Karpas-422 (cell line): Measurements from ENCODE around the gene SYCE1. TPM values are rescaled to one million over a fixed set of nuclear protein-coding genes. Genes with fewer than 3 reads are reported as not detected.
"Not testable (repeated sequence)": the region's sequence is repeated elsewhere in the genome, so short reads cannot be mapped to it uniquely, and the experiment has no call there.

Experiments used
- DNase-seq: peaks from one replicate; pipeline ENCODE4 v3.0.0-alpha.2; 2015
- H2AFZ ChIP-seq: fragments of 200-600 bp; sonication (generic); 2 replicates; pipeline ENCODE4 v1.6.1; 2014; ENCODE audit warnings: antibody characterized with exemption, low read length, mixed read lengths
- H3K27ac ChIP-seq: fragments of 200-600 bp; sonication (generic); 2 replicates; pipeline ENCODE4 v1.5.1; 2014; ENCODE audit warnings: mild to moderate bottlenecking, low read length, moderate library complexity
- H3K27me3 ChIP-seq: fragments of 200-600 bp; sonication (generic); 2 replicates; pipeline ENCODE4 v1.6.1; 2014; ENCODE audit warnings: low read length, mixed read lengths
- H3K36me3 ChIP-seq: fragments of 200-600 bp; sonication (generic); 2 replicates; pipeline ENCODE4 v1.6.1; 2014; ENCODE audit warnings: low read length, mixed read lengths; ENCODE audit not compliant: insufficient read depth
- H3K4me1 ChIP-seq: fragments of 200-600 bp; sonication (generic); 2 replicates; pipeline ENCODE4 v1.6.1; 2014; ENCODE audit warnings: mild to moderate bottlenecking, low read length, mixed read lengths
- H3K4me2 ChIP-seq: fragments of 200-600 bp; sonication (generic); 2 replicates; pipeline ENCODE4 v1.6.1; 2014; ENCODE audit warnings: low read length, low read depth, mild to moderate bottlenecking; ENCODE audit not compliant: poor library complexity, severe bottlenecking
- H3K4me3 ChIP-seq: fragments of 200-600 bp; sonication (generic); 2 replicates; pipeline ENCODE4 v1.5.1; 2014; ENCODE audit warnings: mild to moderate bottlenecking, antibody characterized with exemption, low read length, mixed read lengths
- H3K79me2 ChIP-seq: fragments of 200-600 bp; sonication (generic); 2 replicates; pipeline ENCODE4 v1.6.1; 2014; ENCODE audit warnings: mild to moderate bottlenecking, low read length, mixed read lengths
- H3K9ac ChIP-seq: fragments of 200-600 bp; sonication (generic); 2 replicates; pipeline ENCODE4 v1.6.0; 2014; ENCODE audit warnings: low read length
- H3K9me2 ChIP-seq: fragments of 200-600 bp; sonication (generic), shearing (Covaris generic); replicated peaks from 2 replicates; pipeline ENCODE4 v1.6.0; 2014; ENCODE audit warnings: mild to moderate bottlenecking, low read length, moderate library complexity; ENCODE audit not compliant: insufficient read depth
- H3K9me3 ChIP-seq: fragments of 300-700, 200-600 bp; sonication (generic); 2 replicates; pipeline ENCODE4 v1.6.1; 2014; ENCODE audit warnings: low read length, mixed read lengths
- H4K20me1 ChIP-seq: fragments of 200-600 bp; sonication (generic); 2 replicates; pipeline ENCODE4 v1.6.1; 2014; ENCODE audit warnings: mild to moderate bottlenecking, antibody characterized with exemption, low read length, low read depth; ENCODE audit not compliant: insufficient read depth
- total RNA-seq: library from RNA; depleted of rRNA; stranded (reverse); fragments of >200 nt; shearing (Covaris generic); gene quantifications from 2 replicates; pipeline ENCODE4 v1.2.3, GENCODE V29; 2014; ENCODE audit warnings: low replicate concordance

Gene SYCE1
- total RNA-seq, 1 experiment from 2014 or later: not detected

DNA sequence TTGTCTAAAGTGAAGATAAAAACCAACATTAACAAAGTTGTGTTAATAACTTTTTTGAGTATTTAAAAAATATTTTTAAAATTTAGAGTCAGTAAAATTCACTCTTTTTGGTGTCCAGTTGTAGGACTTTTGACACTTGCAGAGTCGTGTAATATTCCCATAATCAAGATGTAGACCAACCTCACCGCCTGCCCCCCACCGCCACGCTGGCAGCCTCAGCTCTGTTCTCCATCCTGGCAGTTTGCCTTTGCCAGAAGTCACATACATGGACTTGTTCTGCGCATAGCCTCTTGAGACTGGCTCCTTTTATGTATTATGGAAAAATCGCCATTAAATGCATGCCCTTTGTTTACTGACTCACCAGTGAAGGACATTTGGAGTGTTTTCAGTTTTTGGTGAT lies 27.3 kb upstream of the SYCE1 start:
- Histone ChIP-seq H3K9me2 (no peaks in the 10 kb centered on the region), H4K20me1 (no peaks in the 10 kb centered on the region)

DNA sequence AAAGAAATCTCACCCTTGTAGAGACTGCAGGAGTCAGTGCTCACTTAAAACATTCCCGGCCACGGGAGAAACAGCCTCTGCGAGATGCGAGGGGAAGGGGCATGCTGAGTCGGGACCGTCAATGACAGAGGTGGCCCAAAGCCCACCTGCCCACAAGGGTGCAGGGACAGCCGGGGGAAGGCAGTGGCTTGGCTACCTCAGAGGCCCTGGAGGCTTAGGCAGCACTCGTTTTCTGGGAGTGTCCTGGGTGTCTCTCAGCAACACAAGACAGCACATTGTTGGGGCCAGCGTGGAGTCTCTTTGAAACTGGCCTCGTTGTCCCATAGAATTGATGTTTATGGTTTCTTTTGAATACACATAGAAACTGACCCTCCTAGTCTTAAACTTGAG lies 25.6 kb upstream of the SYCE1 start:
- no peak overlapping the region for H2AFZ ChIP-seq
- no peak overlapping the region for H3K27ac ChIP-seq
- no peaks in the 10 kb centered on the region for H3K9me3 ChIP-seq
- H3K9ac ChIP-seq: no peak overlapping the region
- no peak overlapping the region for H3K4me2 ChIP-seq
- H3K4me1 ChIP-seq: no peaks in the 10 kb centered on the region
- no peaks in the 10 kb centered on the region for H4K20me1 ChIP-seq
- no peak for DNase-seq
- no peaks in the 10 kb centered on the region for H3K79me2 ChIP-seq
- H3K9me2 ChIP-seq: no peaks in the 10 kb centered on the region
- no peaks in the 10 kb centered on the region for H3K36me3 ChIP-seq
- H3K4me3 ChIP-seq: no peak overlapping the region
- no peaks in the 10 kb centered on the region for H3K27me3 ChIP-seq

More for the DNA sequence above, 27.3 kb upstream of the SYCE1 start:
- no peak overlapping the region for H3K27ac ChIP-seq
- H3K9ac ChIP-seq: no peak overlapping the region
- H2AFZ ChIP-seq: no peak overlapping the region
- no peaks in the 10 kb centered on the region for H3K79me2 ChIP-seq
- no peaks in the 10 kb centered on the region for H3K9me3 ChIP-seq
- no peak for DNase-seq
- no peaks in the 10 kb centered on the region for H3K36me3 ChIP-seq
- H3K27me3 ChIP-seq: no peaks in the 10 kb centered on the region
- H3K4me2 ChIP-seq: no peak overlapping the region
- H3K4me3 ChIP-seq: no peak overlapping the region
- H3K4me1 ChIP-seq: no peaks in the 10 kb centered on the region

DNA sequence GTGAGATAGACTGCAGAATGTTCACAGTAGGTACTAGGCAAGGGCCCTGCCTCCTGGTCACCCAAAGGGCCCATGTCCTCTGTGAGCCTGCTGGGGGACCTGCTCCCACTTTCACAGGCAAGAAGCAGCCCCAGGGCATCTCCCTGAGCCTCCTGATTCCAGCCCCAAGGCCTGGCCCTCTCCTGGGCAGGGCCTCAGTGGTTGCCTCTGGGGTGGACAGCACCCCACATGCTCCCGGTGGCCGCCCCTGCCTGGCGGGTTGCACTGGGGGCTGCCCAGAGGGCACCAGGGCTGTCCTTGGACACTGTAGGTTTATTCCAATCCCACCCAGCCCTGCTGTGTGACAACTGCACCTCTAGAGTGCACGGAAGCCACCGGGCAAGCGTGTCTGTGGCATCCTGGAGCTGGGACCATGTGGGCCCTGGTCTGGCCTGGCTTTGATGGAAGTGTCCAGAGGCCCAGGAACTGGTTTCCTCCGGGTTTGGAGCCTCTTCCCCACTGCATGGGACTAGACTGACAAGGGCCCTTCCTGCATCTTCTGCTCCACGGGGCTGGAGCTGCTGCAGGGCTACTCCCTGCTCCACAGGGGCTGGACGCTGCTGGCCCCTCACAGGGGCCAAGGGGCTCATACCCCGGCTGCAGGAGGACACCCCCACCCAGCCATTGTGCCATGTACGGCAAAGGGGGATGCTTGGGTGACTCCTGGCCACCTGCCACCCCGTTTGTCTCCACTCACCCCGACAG lies 25.0 kb upstream of the SYCE1 start:
- no peaks in the 10 kb centered on the region for H4K20me1 ChIP-seq

DNA sequence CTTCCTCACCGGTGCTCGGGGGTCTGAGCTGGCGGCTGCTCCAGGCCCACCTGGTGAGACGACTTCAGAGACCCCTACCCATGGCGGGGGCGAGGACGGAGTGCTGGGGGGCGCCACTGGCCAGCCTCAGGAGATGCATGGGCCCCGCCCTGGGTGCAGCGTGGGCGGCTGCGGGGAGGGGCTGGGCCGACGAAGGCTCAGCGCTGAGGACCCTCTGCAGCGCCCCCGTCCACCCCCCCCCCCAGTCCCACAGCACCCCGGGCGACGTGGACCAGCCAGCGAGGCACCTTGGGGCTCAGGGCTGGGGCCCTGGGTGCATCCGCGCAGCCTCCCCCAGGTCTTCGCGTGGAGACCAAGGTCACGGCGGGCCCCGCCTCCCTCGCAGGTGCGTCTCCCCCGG lies 11.7 kb upstream of the SYCE1 start:
- H4K20me1 ChIP-seq, H3K9me3 ChIP-seq, H3K79me2 ChIP-seq, H3K4me3 ChIP-seq, H3K27me3 ChIP-seq, H3K4me1 ChIP-seq, H3K4me2 ChIP-seq, H3K36me3 ChIP-seq, H3K9me2 ChIP-seq, H2AFZ ChIP-seq, DNase-seq, H3K9ac ChIP-seq, H3K27ac ChIP-seq: not testable (repeated sequence)

More for the DNA sequence above, 25.0 kb upstream of the SYCE1 start:
- no peak overlapping the region for H3K27ac ChIP-seq
- H3K4me3 ChIP-seq: no peak overlapping the region
- no peak overlapping the region for H3K4me2 ChIP-seq
- no peaks in the 10 kb centered on the region for H3K27me3 ChIP-seq
- no peaks in the 10 kb centered on the region for H3K36me3 ChIP-seq
- no peaks in the 10 kb centered on the region for H3K79me2 ChIP-seq
- no peaks in the 10 kb centered on the region for H3K4me1 ChIP-seq
- no peaks in the 10 kb centered on the region for H3K9me2 ChIP-seq
- no peak for DNase-seq
- no peak overlapping the region for H3K9ac ChIP-seq
- H2AFZ ChIP-seq: no peak overlapping the region
- no peaks in the 10 kb centered on the region for H3K9me3 ChIP-seq

DNA sequence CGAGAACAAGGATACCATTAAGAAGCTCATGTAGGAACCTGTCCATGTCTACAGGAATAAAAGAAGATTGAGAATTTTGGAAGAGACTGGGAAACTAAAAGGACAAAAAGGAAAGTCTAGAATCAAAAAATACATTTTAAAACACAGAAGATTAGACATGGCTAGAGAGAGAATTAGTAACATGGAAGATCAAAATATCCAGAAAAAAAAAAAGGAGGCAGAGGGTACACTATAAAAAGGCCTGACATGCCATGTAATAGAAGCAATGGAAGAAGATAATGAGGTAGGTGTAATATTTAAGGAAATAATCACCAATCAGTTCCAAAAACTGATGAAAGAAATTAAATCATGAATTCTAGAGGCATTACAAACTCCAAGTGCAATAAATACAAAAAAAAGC lies 8.1 kb upstream of the SYCE1 start:
- not testable (repeated sequence) for H4K20me1 ChIP-seq, H3K9me3 ChIP-seq, H3K9me2 ChIP-seq, H3K27me3 ChIP-seq, H3K4me3 ChIP-seq, H3K36me3 ChIP-seq, H3K4me1 ChIP-seq, H3K9ac ChIP-seq, H3K79me2 ChIP-seq, H2AFZ ChIP-seq, H3K4me2 ChIP-seq, H3K27ac ChIP-seq
- peak; percentile 44 for DNase-seq

DNA sequence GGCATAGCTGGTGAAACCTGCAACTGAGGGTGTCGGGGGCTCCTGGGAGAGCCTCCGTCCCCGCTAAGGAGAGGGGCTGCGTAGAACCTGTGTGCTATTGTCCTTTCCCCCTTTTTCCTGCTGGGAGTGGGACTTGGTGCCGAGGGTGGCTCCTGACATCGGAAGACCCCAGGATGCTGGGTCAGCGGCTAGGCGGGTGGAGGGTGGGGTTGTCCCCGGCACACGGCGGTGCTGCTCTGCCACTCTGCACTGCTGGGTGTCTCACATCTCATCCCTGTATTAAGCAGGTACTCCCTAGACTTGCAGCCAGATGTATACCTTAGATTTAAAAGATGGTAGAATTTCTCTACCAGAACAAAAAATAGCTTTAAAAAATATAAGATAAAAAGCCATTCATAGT lies 6.7 kb upstream of the SYCE1 start:
- H3K27ac ChIP-seq, H3K27me3 ChIP-seq, H3K9ac ChIP-seq, H3K36me3 ChIP-seq, DNase-seq, H3K9me2 ChIP-seq, H3K4me3 ChIP-seq, H3K4me2 ChIP-seq, H3K4me1 ChIP-seq, H2AFZ ChIP-seq, H3K79me2 ChIP-seq, H4K20me1 ChIP-seq: not testable (repeated sequence)
- H3K9me3 ChIP-seq: peaks cover 12% of the 10 kb centered on the region

DNA sequence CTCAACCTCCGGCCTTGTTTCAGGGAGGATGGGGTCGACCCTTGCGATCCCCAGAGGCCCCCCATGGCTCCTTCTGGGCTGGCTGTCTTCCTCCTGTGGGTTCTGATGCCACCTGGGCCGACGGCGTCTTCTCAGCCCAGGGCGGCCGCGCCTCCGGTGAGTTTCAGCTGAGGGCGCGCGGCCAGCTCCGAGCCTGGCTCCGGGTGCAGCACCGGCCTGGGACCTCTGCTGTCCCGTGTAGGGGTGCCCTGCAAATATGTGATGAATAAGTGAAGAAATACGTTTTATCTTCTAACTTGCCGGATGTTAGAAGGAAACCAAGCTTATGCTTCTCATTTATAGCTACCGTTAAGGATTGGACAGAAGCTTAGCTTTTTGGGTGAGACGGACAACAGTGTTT lies 4.4 kb upstream of the SYCE1 start:
- not testable (repeated sequence) for DNase-seq, H2AFZ ChIP-seq, H3K27ac ChIP-seq, H3K9me2 ChIP-seq, H3K4me1 ChIP-seq, H3K36me3 ChIP-seq, H3K4me3 ChIP-seq, H3K27me3 ChIP-seq, H3K4me2 ChIP-seq, H3K9ac ChIP-seq, H4K20me1 ChIP-seq, H3K79me2 ChIP-seq
- peaks cover 21% of the 10 kb centered on the region for H3K9me3 ChIP-seq

DNA sequence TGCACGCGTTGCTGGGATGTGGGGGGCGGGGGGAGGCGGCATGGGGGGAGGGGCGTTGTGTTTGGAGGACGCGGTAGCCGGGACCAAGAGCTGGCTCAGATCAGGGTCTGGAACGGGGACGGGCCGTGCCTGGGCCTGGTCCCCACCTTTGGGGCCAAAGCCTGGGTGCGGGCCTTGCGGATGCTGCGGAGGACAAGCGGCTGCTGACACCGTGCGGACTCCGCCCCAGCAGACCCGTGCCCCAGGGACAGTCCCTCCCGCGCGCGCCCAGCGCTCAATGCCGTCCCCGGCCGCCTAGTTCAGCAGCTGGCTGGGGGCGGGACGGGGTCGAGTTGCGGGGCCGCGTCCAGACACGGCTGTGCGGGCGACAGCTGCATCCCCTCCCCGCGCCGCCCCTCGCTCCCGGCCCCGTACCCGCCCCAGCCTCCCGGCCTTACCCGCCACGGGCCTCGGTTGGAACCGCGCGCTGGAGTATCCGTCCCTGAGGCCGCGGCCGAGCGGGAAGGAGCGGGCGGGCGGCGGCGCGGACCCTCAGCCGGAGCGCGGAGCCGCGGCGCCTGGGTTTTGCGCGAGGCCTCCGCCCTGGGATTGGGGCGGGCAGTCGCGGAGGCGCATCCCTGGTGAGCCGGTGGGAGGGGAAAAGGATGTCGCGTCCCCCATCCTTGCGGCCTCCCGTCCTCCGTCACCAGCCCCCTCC lies 3.6 kb upstream of the SYCE1 start:
- not testable (repeated sequence) for H3K27ac ChIP-seq, H3K9me2 ChIP-seq, H3K36me3 ChIP-seq, H3K4me2 ChIP-seq, H4K20me1 ChIP-seq, H2AFZ ChIP-seq, H3K4me1 ChIP-seq, DNase-seq, H3K27me3 ChIP-seq, H3K4me3 ChIP-seq, H3K9ac ChIP-seq, H3K79me2 ChIP-seq
- H3K9me3 ChIP-seq: peaks cover 21% of the 10 kb centered on the region
